GM12878 (cell line): ENCODE measurements around the gene THYN1. TPM values are rescaled to one million over a fixed set of nuclear protein-coding genes. Genes with fewer than 3 reads are reported as not detected.
A peak's percentile ranks its signal among the peaks of the same experiment; 100 is the strongest.

ENCODE experiments used
- ATAC-seq: fragments of 200-7000 bp; cut with Tn5 transposase; 3 replicates; pipeline ENCODE4 v1.9.1; 2020; ENCODE audit warnings: mild to moderate bottlenecking, moderate library complexity
- BruUV-seq: library from RNA; stranded (reverse); fragments of 400-500 nt; replicated peaks from 2 replicates; lab custom pipeline; 2021; lab: Mats Ljungman, UMichigan
- CTCF ChIA-PET: fragments of 300-600 bp; sonication (Branson Sonifier 250); formaldehyde crosslinking; extraction: SDS; loops from one replicate; lab custom pipeline; 2021; ENCODE audit warnings: inconsistent platforms; lab: Yijun Ruan, JAX
- POLR2A ChIA-PET: fragments of 350-600 bp; formaldehyde crosslinking; extraction: SDS; loops from one replicate; lab custom pipeline; 2021; ENCODE audit warnings: inconsistent platforms; lab: Charles Lee
- RAD21 ChIA-PET: fragments of 300-600 bp; sonication (Branson Sonifier 250); formaldehyde crosslinking; loops from one replicate; lab custom pipeline; 2023; ENCODE audit warnings: antibody characterized with exemption; ENCODE audit not compliant: unreplicated experiment; lab: Charles Lee
- SMC1A ChIA-PET: fragments of 300-600 bp; sonication (Branson Sonifier 250); formaldehyde crosslinking; loops from one replicate; lab custom pipeline; 2023; ENCODE audit not compliant: unreplicated experiment, uncharacterized antibody; lab: Charles Lee
- DNase-seq: peaks from one replicate; pipeline ENCODE4 v3.0.0-alpha.2; 2011; ENCODE audit warnings: low read depth, low spot score
- FAIRE-seq: peaks from 3 replicates; lab custom pipeline; 2011; peaks lifted over from hg19 to GRCh38; lab: Jason Lieb, UNC
- H2AFZ ChIP-seq: 2 replicates; pipeline ENCODE4 v1.6.0; 2011; ENCODE audit warnings: low read depth, low read length, control low read depth; ENCODE audit not compliant: control insufficient read depth
- H3K27ac ChIP-seq: 2 replicates; pipeline ENCODE4 v1.5.1; 2011; ENCODE audit warnings: control low read depth; ENCODE audit not compliant: control insufficient read depth, insufficient read depth
- H3K27me3 ChIP-seq, 2 experiments: replicated peaks in 1 of 2; 2 replicates each; pipeline versions ENCODE4 v1.6.0 to v1.6.1; 2011; ENCODE audit warnings: low read length in 1 of 2; ENCODE audit not compliant: control insufficient read depth in 2 of 2, insufficient read depth in 2 of 2
- H3K36me3 ChIP-seq, 2 experiments: 2 replicates each; pipeline ENCODE4 v1.5.1; 2011; ENCODE audit warnings: low read length in 1 of 2; ENCODE audit not compliant: control insufficient read depth in 2 of 2, insufficient read depth in 2 of 2
- H3K4me1 ChIP-seq: 2 replicates; pipeline ENCODE4 v1.6.1; 2011; ENCODE audit warnings: mild to moderate bottlenecking, low read length, moderate library complexity, mixed read lengths; ENCODE audit not compliant: control insufficient read depth, insufficient read depth
- H3K4me2 ChIP-seq: 2 replicates; pipeline ENCODE4 v1.6.0; 2011; ENCODE audit warnings: control low read depth; ENCODE audit not compliant: control insufficient read depth, insufficient read depth
- H3K4me3 ChIP-seq: fragments of 200-600 bp; sonication (generic); 2 replicates; pipeline ENCODE4 v1.5.1; 2016
- H3K79me2 ChIP-seq: 2 replicates; pipeline ENCODE4 v1.6.0; 2011; ENCODE audit warnings: low read length; ENCODE audit not compliant: control insufficient read depth, insufficient read depth
- H3K9ac ChIP-seq: 2 replicates; pipeline ENCODE4 v1.8.0; 2011; ENCODE audit warnings: low read length, control low read depth, mixed read lengths; ENCODE audit not compliant: control insufficient read depth, insufficient read depth
- H3K9me3 ChIP-seq: replicated peaks from 3 replicates; pipeline ENCODE4 v1.5.1; 2011; ENCODE audit warnings: mild to moderate bottlenecking, low read length; ENCODE audit not compliant: control insufficient read depth, insufficient read depth
- H4K20me1 ChIP-seq: 2 replicates; pipeline ENCODE4 v1.6.0; 2011; ENCODE audit not compliant: control insufficient read depth, insufficient read depth
- FOXK2 ChIP-seq: fragments of 450-650 bp; IDR thresholded peaks from 2 replicates; pipeline ENCODE4 v1.6.1; 2017; ENCODE audit warnings: mild to moderate bottlenecking, moderate library complexity
- KLF5 ChIP-seq: fragments of 450-650 bp; IDR thresholded peaks from 2 replicates; pipeline ENCODE4 v1.6.1; 2014; ENCODE audit warnings: mild to moderate bottlenecking; ENCODE audit not compliant: partially characterized antibody
- WGBS: methylation state at CpG from one replicate; pipeline ENCODE4 v1.1.6; 2016; ENCODE audit warnings: low lambda C conversion rate; ENCODE audit not compliant: insufficient replicate concordance, insufficient coverage; ENCODE audit errors: missing lambda C conversion rate; 5-methylcytosine and 5-hydroxymethylcytosine counted together
- in situ Hi-C: fragments of 300-500 bp; cut with MboI; formaldehyde crosslinking; loops from 9 replicates; pipeline ENCODE4 v1.14.3; 2018; ENCODE audit warnings: mixed read lengths
- intact Hi-C: fragments of 100-400 bp; cut with micrococcal nuclease; formaldehyde crosslinking; loops from one replicate; pipeline ENCODE4 v1.14.2; 2022; ENCODE audit not compliant: unreplicated experiment
- polyA plus RNA-seq, 11 experiments: library from polyadenylated mRNA; depleted of rRNA in 4 of 11; unstranded in 6 of 11; stranded (reverse) in 5 of 11; fragments of >200 nt; fragmentation: Nextera tagmentation in 4 of 11; fragmentation: Illumina TruSeq in 1 of 11; extraction: Ambion mirVana in 4 of 11; extraction: Trizol in 1 of 11; gene quantifications; 1 replicate in 1 of 11; 2 replicates in 10 of 11; pipeline versions ENCODE4 v1.2.1 to v1.2.3, GENCODE V29; 2011 to 2016; ENCODE audit warnings: inconsistent platforms in 2 of 11, missing spikeins in 2 of 11, low read depth in 1 of 11
- total RNA-seq, 4 experiments: library from RNA; depleted of rRNA in 3 of 4; stranded (reverse); fragments of >200 nt in 3 of 4; fragmentation: Illumina TruSeq in 1 of 4; extraction: Trizol in 1 of 4; gene quantifications; 2 replicates each; pipeline versions ENCODE4 v1.2.1 to v1.2.3, GENCODE V29; 2013 to 2021
- TF ChIP-seq, protein P1 (sequence below): IDR thresholded peaks from 2 replicates; pipeline ENCODE4 v1.6.1; 2011; ENCODE audit warnings: borderline replicate concordance, low read depth, mild to moderate bottlenecking, moderate library complexity, low read length; ENCODE audit not compliant: insufficient read depth, poor library complexity, severe bottlenecking

Gene THYN1
- total and polyA plus RNA-seq, 10 of the 15 experiments (the other 5 are each of a cell fraction or from before 2014, with no cell fraction given), result 45.7 to 221 (median 96.3) TPM

DNA sequence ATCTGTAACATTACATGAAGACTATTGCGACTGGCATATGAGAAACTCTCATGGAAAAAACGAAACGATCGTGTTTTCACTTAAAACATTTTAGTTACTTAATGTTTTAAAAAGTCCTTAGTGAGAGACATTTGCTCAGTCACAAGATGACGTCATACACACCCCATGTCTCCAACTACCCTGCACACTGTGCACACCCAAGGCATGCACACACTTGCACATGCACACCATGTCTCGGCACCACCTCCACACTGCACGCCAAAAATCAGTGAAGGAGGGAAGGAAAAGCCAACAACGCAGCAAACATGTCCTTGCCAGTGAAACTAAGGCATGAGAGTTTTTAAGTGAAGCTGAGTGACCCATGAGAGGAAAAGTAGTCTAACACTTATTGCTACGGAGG lies 47.4 kb downstream of the THYN1 start:
- intact Hi-C loops, result loop anchor here (10.0 kb wide), 2 partner anchors 49 to 149 kb away; partner anchors contain the start of genes ACAD8 and THYN1
- Histone ChIP-seq H4K20me1 (no peaks in the 10 kb centered on the region; the same call in 1 of the 2 replicates), H3K36me3 (peaks cover 12 to 33% of the 10 kb centered on the region in 2 experiments), H3K79me2 (no peaks in the 10 kb centered on the region; the same call in 1 of the 2 replicates), H3K4me2 (no peak overlapping the region), H3K27ac (no peak overlapping the region), H3K4me1 (no peaks in the 10 kb centered on the region), H2AFZ (no peak overlapping the region), H3K9me3 (no peaks in the 10 kb centered on the region), H3K9ac (no peak overlapping the region), H3K4me3 (no peak overlapping the region), H3K27me3 (no peaks in the 10 kb centered on the region)
- POLR2A ChIA-PET, result no interaction called here
- BruUV-seq, result no TSS peak
- CTCF ChIA-PET, result interaction anchor here (1.4 to 6.7 kb wide), 2 partner anchors 11 to 39 kb away, joined by 4 to 56 read pairs; no protein-coding TSS in a partner anchor
- no peak for TF ChIP-seq FOXK2
- TF ChIP-seq, protein P1, sequence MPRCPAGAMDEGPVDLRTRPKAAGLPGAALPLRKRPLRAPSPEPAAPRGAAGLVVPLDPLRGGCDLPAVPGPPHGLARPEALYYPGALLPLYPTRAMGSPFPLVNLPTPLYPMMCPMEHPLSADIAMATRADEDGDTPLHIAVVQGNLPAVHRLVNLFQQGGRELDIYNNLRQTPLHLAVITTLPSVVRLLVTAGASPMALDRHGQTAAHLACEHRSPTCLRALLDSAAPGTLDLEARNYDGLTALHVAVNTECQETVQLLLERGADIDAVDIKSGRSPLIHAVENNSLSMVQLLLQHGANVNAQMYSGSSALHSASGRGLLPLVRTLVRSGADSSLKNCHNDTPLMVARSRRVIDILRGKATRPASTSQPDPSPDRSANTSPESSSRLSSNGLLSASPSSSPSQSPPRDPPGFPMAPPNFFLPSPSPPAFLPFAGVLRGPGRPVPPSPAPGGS, result peak; percentile 23
- in situ Hi-C loops, result no loop called here
- 100% methylated on average over 9 of the region's 9 CpGs for WGBS
- DNase-seq (no peak), ATAC-seq (no peak), FAIRE-seq (no peak)
- SMC1A ChIA-PET, result interaction anchor here (0.6 to 1.9 kb wide), 3 partner anchors 11 to 25 kb away, joined by 3 to 6 read pairs (median 3); partner anchors contain the start of gene NCAPD3
- RAD21 ChIA-PET, result no interaction called here

DNA sequence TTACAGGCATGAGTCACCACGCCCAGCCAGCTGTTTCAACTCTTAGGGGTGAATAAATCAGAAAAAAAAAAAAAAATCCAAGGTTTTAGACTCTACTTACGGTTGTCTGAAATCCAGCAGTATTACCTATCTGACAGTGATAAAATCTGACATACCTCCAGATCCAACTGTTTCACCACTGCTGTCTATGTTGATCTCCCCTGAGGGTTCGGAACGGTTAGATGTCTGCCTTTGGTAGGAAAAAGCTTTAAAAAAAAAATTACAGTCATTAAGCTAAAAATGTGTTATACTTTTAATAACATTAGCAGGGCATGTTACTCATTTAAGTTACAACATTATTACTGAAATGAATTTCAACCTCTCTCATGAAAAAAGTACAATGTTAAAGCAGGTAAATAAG lies 50.5 kb downstream of the THYN1 start:
- ATAC-seq (no peak), FAIRE-seq (no peak), DNase-seq (no peak)
- H3K27ac ChIP-seq, result no peak overlapping the region
- no peak overlapping the region for H2AFZ ChIP-seq
- WGBS, result 100% methylated on average over 4 of the region's 4 CpGs
- no peak overlapping the region for H3K4me3 ChIP-seq
- BruUV-seq, result no TSS peak
- no peaks in the 10 kb centered on the region; the same call in 1 of the 2 replicates for H3K79me2 ChIP-seq
- no peaks in the 10 kb centered on the region for H3K9me3 ChIP-seq
- no peaks in the 10 kb centered on the region for H3K27me3 ChIP-seq
- intact Hi-C loops (loop anchor here (10.0 kb wide), 2 partner anchors 52 to 152 kb away; partner anchors contain the start of genes ACAD8 and THYN1), in situ Hi-C loops (no loop called here)
- ChIA-PET POLR2A (interaction anchor here (0.7 kb wide), 1 partner anchor 423 kb away, joined by 4 read pairs; no protein-coding TSS in a partner anchor), RAD21 (no interaction called here), CTCF (interaction anchor here (1.1 kb wide), 1 partner anchor 42 kb away, joined by 3 read pairs; no protein-coding TSS in a partner anchor), SMC1A (interaction anchor here (1.6 kb wide), 1 partner anchor 13 kb away, joined by 3 read pairs; no protein-coding TSS in a partner anchor)
- peaks cover 11 to 27% of the 10 kb centered on the region in 2 experiments; a peak in 2 of 4 replicates for H3K36me3 ChIP-seq
- H3K9ac ChIP-seq, result no peak overlapping the region
- H3K4me1 ChIP-seq, result no peaks in the 10 kb centered on the region
- no peak overlapping the region for H3K4me2 ChIP-seq
- TF ChIP-seq KLF5, result no peak
- no peaks in the 10 kb centered on the region; the same call in 1 of the 2 replicates for H4K20me1 ChIP-seq
